SK-N-SH treated with all-trans-retinoic acid at 6 μM for 48 hours (cell line): ENCODE results near the gene KIZ.

Source experiments
- ATAC-seq: fragments of 200-7000 bp; cut with Tn5 transposase; 3 replicates; pipeline ENCODE4 v1.9.1; 2020; ENCODE audit warnings: mild to moderate bottlenecking, moderate library complexity
- CSDC2 ChIP-seq: fragments of 250-450 bp; sonication (Bioruptor Pico); IDR thresholded peaks from 2 replicates; pipeline ENCODE4 v1.5.0; 2020; ENCODE audit warnings: mild to moderate bottlenecking, moderate library complexity
- ESRRG ChIP-seq: fragments of 250-450 bp; sonication (Bioruptor Pico); IDR thresholded peaks from 2 replicates; pipeline ENCODE4 v1.6.1; 2021; ENCODE audit warnings: mild to moderate bottlenecking
- GLIS3 ChIP-seq: fragments of 250-450 bp; sonication (Bioruptor Pico); IDR thresholded peaks from 2 replicates; pipeline ENCODE4 v1.5.0; 2020; ENCODE audit warnings: mild to moderate bottlenecking, moderate library complexity
- OSR1 ChIP-seq: fragments of 250-450 bp; sonication (Bioruptor Pico); IDR thresholded peaks from 2 replicates; pipeline ENCODE4 v1.8.0; 2022; ENCODE audit warnings: moderate library complexity, mild to moderate bottlenecking, inconsistent platforms
- PPARA ChIP-seq: fragments of 250-450 bp; sonication (Bioruptor Pico); IDR thresholded peaks from 2 replicates; pipeline ENCODE4 v1.5.0; 2020; ENCODE audit warnings: mild to moderate bottlenecking, borderline replicate concordance
- RARB ChIP-seq: fragments of 250-450 bp; sonication (Bioruptor Pico); IDR thresholded peaks from 2 replicates; pipeline ENCODE4 v1.8.0; 2021; ENCODE audit warnings: mild to moderate bottlenecking, moderate library complexity
- SNAI2 ChIP-seq: fragments of 250-450 bp; sonication (Bioruptor Pico); IDR thresholded peaks from 2 replicates; pipeline ENCODE4 v1.5.0; 2020; ENCODE audit warnings: mild to moderate bottlenecking, moderate library complexity
- TCF4 ChIP-seq: fragments of 250-450 bp; sonication (Bioruptor Pico); IDR thresholded peaks from 2 replicates; pipeline ENCODE4 v1.8.0; 2021; ENCODE audit warnings: mild to moderate bottlenecking, moderate library complexity, borderline replicate concordance
- TOX ChIP-seq: fragments of 250-450 bp; sonication (Bioruptor Pico); IDR thresholded peaks from 2 replicates; pipeline ENCODE4 v1.8.0; 2021; ENCODE audit warnings: mild to moderate bottlenecking, moderate library complexity, borderline replicate concordance
- ZFP3 ChIP-seq: fragments of 250-450 bp; sonication (Bioruptor Pico); IDR thresholded peaks from 2 replicates; pipeline ENCODE4 v1.5.0; 2020; ENCODE audit warnings: mild to moderate bottlenecking, moderate library complexity
- ZFP30 ChIP-seq: fragments of 450-650 bp; formaldehyde crosslinking; IDR thresholded peaks from 2 replicates; pipeline ENCODE4 v1.5.0; 2022; ENCODE audit warnings: mild to moderate bottlenecking, moderate library complexity
- ZNF565 ChIP-seq: fragments of 450-650 bp; formaldehyde crosslinking; conservative IDR thresholded peaks from 2 replicates; pipeline ENCODE4 v1.5.0; 2020; ENCODE audit warnings: low read depth, mild to moderate bottlenecking, moderate library complexity
- ZNF70 ChIP-seq: fragments of 450-650 bp; formaldehyde crosslinking; IDR thresholded peaks from 2 replicates; pipeline ENCODE4 v1.5.0; 2020; ENCODE audit warnings: mild to moderate bottlenecking, moderate library complexity
- ZNF8 ChIP-seq: fragments of 450-650 bp; formaldehyde crosslinking; IDR thresholded peaks from 2 replicates; pipeline ENCODE4 v1.5.0; 2020; ENCODE audit warnings: mild to moderate bottlenecking, moderate library complexity
- TF ChIP-seq, protein P1 (sequence below): fragments of 250-450 bp; sonication (Bioruptor Pico); IDR thresholded peaks from 2 replicates; pipeline ENCODE4 v1.8.0; 2020; ENCODE audit warnings: mild to moderate bottlenecking, moderate library complexity, borderline replicate concordance
- TF ChIP-seq, protein P2 (sequence below): fragments of 250-450 bp; sonication (Bioruptor Pico); IDR thresholded peaks from 2 replicates; pipeline ENCODE4 v1.8.0; 2021; ENCODE audit warnings: low read depth, mild to moderate bottlenecking, moderate library complexity, borderline replicate concordance
- TF ChIP-seq, protein P3 (sequence below): fragments of 250-450 bp; sonication (Bioruptor Pico); IDR thresholded peaks from 2 replicates; pipeline ENCODE4 v1.5.0; 2020; ENCODE audit warnings: mild to moderate bottlenecking, moderate library complexity
- TF ChIP-seq, protein P4 (sequence below): fragments of 250-450 bp; sonication (Bioruptor Pico); IDR thresholded peaks from 2 replicates; pipeline ENCODE4 v1.5.1; 2020; ENCODE audit warnings: low read depth, mild to moderate bottlenecking, moderate library complexity
- TF ChIP-seq, protein P5 (sequence below): fragments of 250-450 bp; sonication (Bioruptor Pico); IDR thresholded peaks from 2 replicates; pipeline ENCODE4 v1.5.1; 2021; ENCODE audit warnings: mild to moderate bottlenecking, moderate library complexity

KIZ gene

DNA sequence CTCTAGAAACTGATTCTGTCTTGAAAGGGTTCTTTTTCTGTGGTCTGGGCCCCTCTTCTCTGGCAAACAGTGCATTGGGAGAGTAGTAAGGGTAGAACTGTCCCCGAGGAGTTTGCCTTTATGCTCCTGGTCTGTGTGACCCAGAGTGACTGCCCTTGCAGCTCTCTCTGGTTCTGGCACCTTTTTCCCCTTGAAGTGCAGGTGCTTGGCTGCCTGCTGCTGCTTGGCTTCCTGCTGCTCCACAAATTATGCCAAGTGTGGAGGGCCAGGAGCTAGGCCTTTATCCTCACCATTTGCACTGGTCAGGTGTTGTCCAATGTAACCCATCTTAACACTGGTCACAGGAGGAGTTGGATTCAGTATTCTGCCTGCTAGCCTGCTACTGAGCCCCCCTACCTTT, 11.2 kb downstream of the KIZ start:
- TF ChIP-seq TCF4 (CRISPR knock-in tag) (no peak), ZNF70 (CRISPR knock-in tag) (no peak), CSDC2 (CRISPR knock-in tag) (no peak), ZNF565 (CRISPR knock-in tag) (no peak)
- TF ChIP-seq, protein P1, sequence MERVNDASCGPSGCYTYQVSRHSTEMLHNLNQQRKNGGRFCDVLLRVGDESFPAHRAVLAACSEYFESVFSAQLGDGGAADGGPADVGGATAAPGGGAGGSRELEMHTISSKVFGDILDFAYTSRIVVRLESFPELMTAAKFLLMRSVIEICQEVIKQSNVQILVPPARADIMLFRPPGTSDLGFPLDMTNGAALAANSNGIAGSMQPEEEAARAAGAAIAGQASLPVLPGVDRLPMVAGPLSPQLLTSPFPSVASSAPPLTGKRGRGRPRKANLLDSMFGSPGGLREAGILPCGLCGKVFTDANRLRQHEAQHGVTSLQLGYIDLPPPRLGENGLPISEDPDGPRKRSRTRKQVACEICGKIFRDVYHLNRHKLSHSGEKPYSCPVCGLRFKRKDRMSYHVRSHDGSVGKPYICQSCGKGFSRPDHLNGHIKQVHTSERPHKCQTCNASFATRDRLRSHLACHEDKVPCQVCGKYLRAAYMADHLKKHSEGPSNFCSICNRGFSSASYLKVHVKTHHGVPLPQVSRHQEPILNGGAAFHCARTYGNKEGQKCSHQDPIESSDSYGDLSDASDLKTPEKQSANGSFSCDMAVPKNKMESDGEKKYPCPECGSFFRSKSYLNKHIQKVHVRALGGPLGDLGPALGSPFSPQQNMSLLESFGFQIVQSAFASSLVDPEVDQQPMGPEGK (CRISPR knock-in tag): no peak
- TF ChIP-seq, protein P2, sequence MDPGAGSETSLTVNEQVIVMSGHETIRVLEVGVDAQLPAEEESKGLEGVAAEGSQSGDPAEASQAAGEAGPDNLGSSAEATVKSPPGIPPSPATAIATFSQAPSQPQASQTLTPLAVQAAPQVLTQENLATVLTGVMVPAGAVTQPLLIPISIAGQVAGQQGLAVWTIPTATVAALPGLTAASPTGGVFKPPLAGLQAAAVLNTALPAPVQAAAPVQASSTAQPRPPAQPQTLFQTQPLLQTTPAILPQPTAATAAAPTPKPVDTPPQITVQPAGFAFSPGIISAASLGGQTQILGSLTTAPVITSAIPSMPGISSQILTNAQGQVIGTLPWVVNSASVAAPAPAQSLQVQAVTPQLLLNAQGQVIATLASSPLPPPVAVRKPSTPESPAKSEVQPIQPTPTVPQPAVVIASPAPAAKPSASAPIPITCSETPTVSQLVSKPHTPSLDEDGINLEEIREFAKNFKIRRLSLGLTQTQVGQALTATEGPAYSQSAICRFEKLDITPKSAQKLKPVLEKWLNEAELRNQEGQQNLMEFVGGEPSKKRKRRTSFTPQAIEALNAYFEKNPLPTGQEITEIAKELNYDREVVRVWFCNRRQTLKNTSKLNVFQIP: no peak

DNA sequence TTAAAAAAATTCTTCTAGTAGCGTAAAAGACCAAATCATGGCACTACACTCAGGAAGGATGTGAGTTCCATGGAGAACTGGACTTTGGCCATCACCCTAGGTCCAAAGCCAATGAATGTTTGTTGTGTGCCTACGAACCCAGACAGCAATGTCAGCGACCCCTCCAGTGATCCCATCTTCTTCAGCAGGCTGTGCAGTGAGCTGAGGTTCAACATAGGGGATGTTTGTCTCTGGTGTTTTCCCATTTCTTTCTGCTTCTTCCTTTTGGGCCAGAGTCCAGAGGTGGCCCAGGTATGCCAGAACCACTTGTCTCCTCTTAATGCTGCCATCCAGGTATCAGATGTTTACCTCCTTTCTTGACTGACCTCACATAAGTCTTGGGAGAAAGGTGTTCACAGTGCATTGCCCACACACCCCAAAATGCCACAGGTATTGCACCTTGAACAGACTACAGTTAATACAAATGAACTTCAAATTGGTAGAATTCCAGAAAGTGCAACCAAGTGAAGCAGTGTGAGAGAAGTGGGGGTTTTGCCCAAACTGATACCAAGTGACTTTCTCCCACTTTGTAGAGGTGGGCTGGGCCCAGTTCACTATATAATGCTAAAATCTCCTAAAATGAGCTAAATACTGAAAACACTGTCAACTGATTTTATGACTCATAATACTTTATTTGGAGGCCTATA, 14.1 kb downstream of the KIZ start:
- TF ChIP-seq PPARA (CRISPR knock-in tag) (no peak), ESRRG (CRISPR knock-in tag) (no peak), ZNF8 (CRISPR knock-in tag) (no peak), TOX (CRISPR knock-in tag) (no peak), ZFP3 (CRISPR knock-in tag) (no peak), RARB (CRISPR knock-in tag) (no peak), GLIS3 (CRISPR knock-in tag) (no peak), TCF4 (CRISPR knock-in tag) (no peak), ZFP30 (CRISPR knock-in tag) (no peak), ZNF565 (CRISPR knock-in tag) (no peak)
- TF ChIP-seq, protein P1 (CRISPR knock-in tag): no peak
- TF ChIP-seq, protein P3, sequence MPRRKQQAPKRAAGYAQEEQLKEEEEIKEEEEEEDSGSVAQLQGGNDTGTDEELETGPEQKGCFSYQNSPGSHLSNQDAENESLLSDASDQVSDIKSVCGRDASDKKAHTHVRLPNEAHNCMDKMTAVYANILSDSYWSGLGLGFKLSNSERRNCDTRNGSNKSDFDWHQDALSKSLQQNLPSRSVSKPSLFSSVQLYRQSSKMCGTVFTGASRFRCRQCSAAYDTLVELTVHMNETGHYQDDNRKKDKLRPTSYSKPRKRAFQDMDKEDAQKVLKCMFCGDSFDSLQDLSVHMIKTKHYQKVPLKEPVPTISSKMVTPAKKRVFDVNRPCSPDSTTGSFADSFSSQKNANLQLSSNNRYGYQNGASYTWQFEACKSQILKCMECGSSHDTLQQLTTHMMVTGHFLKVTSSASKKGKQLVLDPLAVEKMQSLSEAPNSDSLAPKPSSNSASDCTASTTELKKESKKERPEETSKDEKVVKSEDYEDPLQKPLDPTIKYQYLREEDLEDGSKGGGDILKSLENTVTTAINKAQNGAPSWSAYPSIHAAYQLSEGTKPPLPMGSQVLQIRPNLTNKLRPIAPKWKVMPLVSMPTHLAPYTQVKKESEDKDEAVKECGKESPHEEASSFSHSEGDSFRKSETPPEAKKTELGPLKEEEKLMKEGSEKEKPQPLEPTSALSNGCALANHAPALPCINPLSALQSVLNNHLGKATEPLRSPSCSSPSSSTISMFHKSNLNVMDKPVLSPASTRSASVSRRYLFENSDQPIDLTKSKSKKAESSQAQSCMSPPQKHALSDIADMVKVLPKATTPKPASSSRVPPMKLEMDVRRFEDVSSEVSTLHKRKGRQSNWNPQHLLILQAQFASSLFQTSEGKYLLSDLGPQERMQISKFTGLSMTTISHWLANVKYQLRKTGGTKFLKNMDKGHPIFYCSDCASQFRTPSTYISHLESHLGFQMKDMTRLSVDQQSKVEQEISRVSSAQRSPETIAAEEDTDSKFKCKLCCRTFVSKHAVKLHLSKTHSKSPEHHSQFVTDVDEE: no peak
- TF ChIP-seq, protein P4, sequence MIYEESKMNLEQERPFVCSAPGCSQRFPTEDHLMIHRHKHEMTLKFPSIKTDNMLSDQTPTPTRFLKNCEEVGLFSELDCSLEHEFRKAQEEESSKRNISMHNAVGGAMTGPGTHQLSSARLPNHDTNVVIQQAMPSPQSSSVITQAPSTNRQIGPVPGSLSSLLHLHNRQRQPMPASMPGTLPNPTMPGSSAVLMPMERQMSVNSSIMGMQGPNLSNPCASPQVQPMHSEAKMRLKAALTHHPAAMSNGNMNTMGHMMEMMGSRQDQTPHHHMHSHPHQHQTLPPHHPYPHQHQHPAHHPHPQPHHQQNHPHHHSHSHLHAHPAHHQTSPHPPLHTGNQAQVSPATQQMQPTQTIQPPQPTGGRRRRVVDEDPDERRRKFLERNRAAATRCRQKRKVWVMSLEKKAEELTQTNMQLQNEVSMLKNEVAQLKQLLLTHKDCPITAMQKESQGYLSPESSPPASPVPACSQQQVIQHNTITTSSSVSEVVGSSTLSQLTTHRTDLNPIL (CRISPR knock-in tag): no peak
- TF ChIP-seq, protein P5, sequence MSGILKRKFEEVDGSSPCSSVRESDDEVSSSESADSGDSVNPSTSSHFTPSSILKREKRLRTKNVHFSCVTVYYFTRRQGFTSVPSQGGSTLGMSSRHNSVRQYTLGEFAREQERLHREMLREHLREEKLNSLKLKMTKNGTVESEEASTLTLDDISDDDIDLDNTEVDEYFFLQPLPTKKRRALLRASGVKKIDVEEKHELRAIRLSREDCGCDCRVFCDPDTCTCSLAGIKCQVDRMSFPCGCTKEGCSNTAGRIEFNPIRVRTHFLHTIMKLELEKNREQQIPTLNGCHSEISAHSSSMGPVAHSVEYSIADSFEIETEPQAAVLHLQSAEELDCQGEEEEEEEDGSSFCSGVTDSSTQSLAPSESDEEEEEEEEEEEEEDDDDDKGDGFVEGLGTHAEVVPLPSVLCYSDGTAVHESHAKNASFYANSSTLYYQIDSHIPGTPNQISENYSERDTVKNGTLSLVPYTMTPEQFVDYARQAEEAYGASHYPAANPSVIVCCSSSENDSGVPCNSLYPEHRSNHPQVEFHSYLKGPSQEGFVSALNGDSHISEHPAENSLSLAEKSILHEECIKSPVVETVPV (CRISPR knock-in tag): no peak
- no peak for ATAC-seq

More for the DNA sequence above, 11.2 kb downstream of the KIZ start:
- ATAC-seq: no peak

DNA sequence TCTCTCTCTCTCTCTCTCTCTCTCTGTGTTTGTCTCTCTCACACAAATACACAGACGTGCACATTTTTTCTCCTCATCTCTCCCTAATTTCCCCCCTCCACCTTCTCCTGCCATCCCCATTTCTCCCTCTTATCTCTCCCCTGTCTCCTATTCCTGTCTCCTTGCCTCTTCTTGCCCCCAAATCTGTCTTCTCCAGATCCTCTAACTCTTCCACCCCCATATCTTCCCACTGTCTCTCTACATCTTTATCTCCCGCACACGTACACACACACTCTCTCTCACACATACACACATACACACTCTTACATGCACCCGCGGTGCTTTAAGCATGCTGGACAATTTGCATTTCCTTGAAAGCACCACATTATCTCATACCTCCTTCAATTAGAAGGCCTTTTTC, 15.9 kb downstream of the KIZ start:
- no peak for ATAC-seq
- TF ChIP-seq, protein P1 (CRISPR knock-in tag): no peak
- TF ChIP-seq TCF4 (CRISPR knock-in tag) (no peak), PPARA (CRISPR knock-in tag) (no peak), OSR1 (CRISPR knock-in tag) (no peak), ZNF565 (CRISPR knock-in tag) (no peak), ZNF70 (CRISPR knock-in tag) (no peak), ZFP3 (CRISPR knock-in tag) (no peak), ZNF8 (CRISPR knock-in tag) (no peak), TOX (CRISPR knock-in tag) (no peak), SNAI2 (no peak), GLIS3 (CRISPR knock-in tag) (no peak), ZFP30 (CRISPR knock-in tag) (no peak), CSDC2 (CRISPR knock-in tag) (no peak)
- TF ChIP-seq, protein P4 (CRISPR knock-in tag): no peak
